Ureter (tissue), 1 donor: Measurements from ENCODE around the gene EZH1. TPM values are rescaled to one million over a fixed set of nuclear protein-coding genes. Genes with fewer than 3 reads are reported as not detected.
"Not testable (repeated sequence)": the region's sequence is repeated elsewhere in the genome, so short reads cannot be mapped to it uniquely, and the experiment has no call there.

Experiments
- DNase-seq: peaks from one replicate; pipeline ENCODE4 v3.0.0-alpha.2; 2020; ENCODE audit warnings: low spot score
- total RNA-seq: library from RNA; stranded (reverse); gene quantifications from one replicate; pipeline ENCODE4 v1.2.4, GENCODE V29; 2023
- donor health status: DM: yes; HTN: yes; CAD: no.

Gene EZH1
- total RNA-seq, 1 donor from 2014 or later: 45.7 TPM

GRCh38 chr17:42669977-42670788 is 74.7 kb downstream of the EZH1 start:
- no peak for DNase-seq

DNA sequence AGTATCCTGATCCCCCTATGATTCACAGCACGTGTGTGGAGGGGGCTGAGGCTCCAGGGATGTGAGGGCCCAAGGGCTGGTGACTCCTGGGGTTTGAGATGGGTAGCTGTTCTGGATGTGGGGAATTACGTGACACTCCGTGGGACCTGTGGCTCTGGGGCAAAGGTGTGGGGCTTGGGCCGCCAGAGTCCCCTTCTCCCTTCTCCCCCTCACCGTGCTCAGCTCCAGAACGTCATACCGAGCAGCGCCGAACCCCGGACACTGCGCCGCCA is 75.2 kb downstream of the EZH1 start:
- no peak for DNase-seq

DNA sequence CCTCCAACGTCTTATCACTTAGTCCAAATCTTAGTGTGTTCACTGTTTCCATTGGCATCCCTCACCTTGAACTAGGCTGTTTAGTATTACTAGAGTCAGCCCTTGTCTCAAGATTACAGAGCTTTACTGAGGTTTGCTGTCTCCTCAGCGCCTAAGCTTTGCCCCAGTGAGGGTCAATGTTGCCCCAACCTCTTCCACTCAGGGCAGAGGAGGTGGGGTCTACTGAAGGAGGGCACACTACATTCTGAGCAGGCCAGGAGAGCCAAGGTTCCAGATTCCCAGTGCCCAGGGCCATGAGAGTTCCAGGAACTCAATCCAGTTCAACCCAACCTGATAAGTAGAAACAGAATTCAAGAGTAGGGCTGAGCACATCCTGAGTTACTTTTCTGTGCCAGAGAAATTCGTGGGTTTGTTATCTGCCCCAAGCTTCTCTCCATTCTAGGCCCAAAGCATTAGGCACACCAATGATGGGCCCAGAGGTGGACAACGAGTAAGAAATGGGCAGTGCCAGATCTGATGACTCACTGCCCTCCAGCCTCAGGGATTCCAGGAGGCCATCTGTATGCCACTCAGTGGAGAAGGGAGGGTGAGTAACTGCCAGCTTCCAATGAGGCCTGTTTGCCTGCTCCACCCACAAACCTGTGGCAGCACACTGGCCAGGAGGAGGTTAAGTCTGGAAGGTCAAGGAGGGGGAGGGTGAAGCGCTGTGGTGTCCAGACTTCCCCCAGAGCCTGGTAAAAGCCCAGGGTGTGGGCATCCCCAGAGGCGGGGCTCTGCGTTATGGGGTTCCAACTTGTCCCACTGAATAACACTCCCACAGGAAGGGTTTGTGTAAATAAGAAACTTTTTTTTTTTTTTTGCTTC is 77.5 kb downstream of the EZH1 start:
- peak; percentile 75 for DNase-seq

DNA sequence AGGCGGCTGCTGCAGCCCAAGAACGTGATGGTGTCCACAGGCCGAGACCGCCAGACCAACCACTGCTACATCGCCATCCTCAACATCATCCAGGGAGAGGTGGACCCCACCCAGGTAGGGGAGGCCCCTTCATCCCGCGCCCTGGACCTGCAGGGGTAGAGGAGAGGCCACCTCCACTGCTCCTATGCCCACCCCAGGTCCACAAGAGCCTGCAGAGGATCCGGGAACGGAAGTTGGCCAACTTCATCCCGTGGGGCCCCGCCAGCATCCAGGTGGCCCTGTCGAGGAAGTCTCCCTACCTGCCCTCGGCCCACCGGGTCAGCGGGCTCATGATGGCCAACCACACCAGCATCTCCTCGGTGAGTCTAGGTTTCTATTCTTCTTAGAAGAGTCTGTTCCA is 78.7 kb downstream of the EZH1 start:
- DNase-seq: not testable (repeated sequence)

- no peak for DNase-seq
These were observed 79.2 kb downstream of the EZH1 start for GRCh38 chr17:42665581-42666001.

DNA sequence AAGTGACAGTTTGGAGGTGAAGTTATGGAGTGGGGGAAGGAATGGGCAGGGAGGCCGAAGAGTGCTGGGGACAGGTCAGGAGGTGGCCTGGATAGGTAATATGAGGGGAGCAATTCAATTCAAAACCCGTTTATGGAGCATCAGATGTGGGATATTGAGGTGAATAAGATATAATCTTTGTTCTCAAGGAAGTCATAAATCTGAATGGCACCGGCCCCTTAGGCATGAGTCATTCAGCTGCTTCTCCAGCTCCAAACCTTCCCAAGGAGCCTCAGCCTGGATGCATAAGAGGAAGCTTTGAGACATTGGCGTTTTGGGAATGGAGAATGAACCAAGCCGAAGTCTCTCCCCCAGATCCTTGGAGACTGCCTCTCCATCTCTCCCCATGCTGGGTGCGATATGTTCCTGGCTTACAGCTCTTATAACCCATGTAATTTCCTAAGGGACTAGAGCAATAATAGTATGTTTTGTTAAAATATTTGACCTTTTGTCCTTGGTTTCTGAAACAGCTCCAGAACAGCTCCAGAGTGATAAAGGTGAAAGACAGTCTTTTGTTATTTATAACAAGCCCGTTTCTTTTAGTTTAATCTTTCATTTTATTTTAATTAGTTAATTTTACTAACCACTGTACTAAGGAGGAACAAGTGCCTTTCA is 84.0 kb downstream of the EZH1 start:
- DNase-seq: no peak

- DNase-seq: not testable (repeated sequence)
These were observed 84.9 kb downstream of the EZH1 start for GRCh38 chr17:42659932-42660274.

DNA sequence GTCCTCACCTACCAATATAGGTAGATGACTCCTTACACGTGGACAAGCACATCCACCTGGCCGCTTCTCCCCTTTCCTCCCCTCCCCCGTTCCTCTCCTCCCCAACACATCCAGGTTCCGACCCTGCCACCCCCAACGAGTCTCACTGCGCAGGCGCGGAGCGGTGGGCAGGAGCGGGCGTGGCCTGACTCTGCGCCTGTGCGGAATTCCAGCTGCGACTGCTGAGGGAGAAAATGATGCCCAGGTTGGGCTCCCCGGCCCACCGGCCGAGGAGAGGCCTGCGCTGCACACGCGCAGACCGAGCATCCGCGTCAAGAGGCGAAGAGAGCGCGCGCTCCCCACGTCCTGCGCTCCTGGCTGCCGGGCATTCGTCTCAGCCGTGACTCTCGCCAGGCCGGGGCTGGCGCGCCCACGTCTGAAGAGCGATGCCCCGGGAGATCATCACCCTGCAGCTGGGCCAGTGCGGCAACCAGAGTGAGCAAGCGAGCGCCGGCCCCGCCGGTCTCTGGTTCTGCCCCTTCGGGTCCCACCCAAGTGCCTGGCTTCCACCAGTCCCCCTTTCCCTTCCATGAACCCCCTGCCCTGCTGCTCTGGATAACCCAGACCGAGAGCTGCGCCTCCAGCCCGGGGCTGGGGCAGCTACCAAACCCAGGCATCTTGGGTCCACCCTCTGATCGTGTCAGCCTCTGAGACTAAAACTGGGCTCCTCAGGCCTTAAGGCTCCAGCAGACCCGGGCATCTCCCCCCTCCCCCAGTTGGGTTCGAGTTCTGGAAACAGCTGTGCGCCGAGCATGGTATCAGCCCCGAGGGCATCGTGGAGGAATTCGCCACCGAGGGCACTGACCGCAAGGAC is 85.5 kb downstream of the EZH1 start, which contains the start of gene TUBG2:
Gene TUBG2, plus strand, starts transcription at position 206 of the 853 bp plus-strand sequence. Its CDS starts 220 bp downstream, at position 426.
- DNase-seq: peak; percentile 90

GRCh38 chr17:42657824-42658588 is 86.8 kb downstream of the EZH1 start:
- no peak for DNase-seq

- no peak for DNase-seq
These were observed 89.3 kb downstream of the EZH1 start for GRCh38 chr17:42655528-42655927.

GRCh38 chr17:42653179-42654124 is 91.4 kb downstream of the EZH1 start:
- no peak for DNase-seq

DNA sequence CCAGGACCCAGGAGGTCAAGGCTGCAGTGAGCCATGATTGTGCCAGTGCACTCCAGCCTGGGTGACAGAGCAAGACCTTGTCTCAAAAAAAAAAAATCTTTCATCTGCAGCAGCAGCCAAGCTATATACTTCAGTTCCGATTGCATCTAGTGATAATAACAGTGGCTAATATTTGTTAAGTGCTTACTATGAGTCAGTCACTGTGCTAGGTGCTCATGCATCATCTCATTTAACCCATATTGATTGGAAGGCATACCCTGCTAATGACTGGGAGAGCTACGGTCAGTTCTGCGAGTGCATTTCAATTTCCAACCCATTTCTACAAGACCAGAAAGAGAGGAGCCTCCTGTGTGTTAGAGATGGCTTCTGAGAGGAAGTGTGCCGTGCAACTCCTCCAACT is 93.4 kb downstream of the EZH1 start:
- DNase-seq: no peak

Other genes starting within 250 kb of the EZH1 start
- gene NAGLU, start 208.8 kb downstream of the EZH1 start, total RNA-seq: 33.1 TPM
- 3.6 TPM for gene HSD17B1, start 192.1 kb downstream of the EZH1 start, total RNA-seq
- 77.0 TPM for gene COASY, start 182.9 kb downstream of the EZH1 start, total RNA-seq
- gene MLX, start 177.9 kb downstream of the EZH1 start, total RNA-seq: 53.8 TPM
- 4.3 TPM for gene PSMC3IP, start 167.3 kb downstream of the EZH1 start, total RNA-seq
- 76.5 TPM for gene RETREG3, start 135.7 kb downstream of the EZH1 start, total RNA-seq
- 49.7 TPM for gene TUBG1, start 135.4 kb downstream of the EZH1 start, total RNA-seq
- 41.0 TPM for gene TUBG2, start 85.8 kb downstream of the EZH1 start, total RNA-seq
- gene PLEKHH3, start 68.0 kb downstream of the EZH1 start, total RNA-seq: 64.2 TPM
- 1.1 TPM for gene CCR10, start 63.2 kb downstream of the EZH1 start, total RNA-seq
- 15.3 TPM for gene CNTNAP1, start 62.5 kb downstream of the EZH1 start, total RNA-seq
- gene RAMP2, start 16.2 kb upstream of the EZH1 start, total RNA-seq: 41.9 TPM
- gene VPS25, start 28.4 kb upstream of the EZH1 start, total RNA-seq: 54.0 TPM
- not detected for gene WNK4, start 35.6 kb upstream of the EZH1 start, total RNA-seq
- 80.4 TPM for gene COA3, start 53.7 kb upstream of the EZH1 start, total RNA-seq
- 0.75 TPM for gene CNTD1, start 53.8 kb upstream of the EZH1 start, total RNA-seq
- gene BECN1, start 79.2 kb upstream of the EZH1 start, total RNA-seq: 101 TPM
- 113 TPM for gene PSME3, start 88.4 kb upstream of the EZH1 start, total RNA-seq
- gene AOC2, start 99.5 kb upstream of the EZH1 start, total RNA-seq: 3.6 TPM
- 89.9 TPM for gene AOC3, start 106.2 kb upstream of the EZH1 start, total RNA-seq
- not detected for gene G6PC1, start 155.8 kb upstream of the EZH1 start, total RNA-seq
- gene AARSD1, start 219.4 kb upstream of the EZH1 start, total RNA-seq: 69.1 TPM
- 2.7 TPM for gene PTGES3L, start 235.0 kb upstream of the EZH1 start, total RNA-seq
- gene RUNDC1, start 235.5 kb upstream of the EZH1 start, total RNA-seq: 24.7 TPM